ENCODE measurements around the gene ARFIP1.

ARFIP1 gene

GRCh38 chr4:152961014-152961772, 181.4 kb downstream of the ARFIP1 start:
- TF ChIP-seq POLR2AphosphoS5 (IDR thresholded peaks at IDR 0.05; ENCODE audit: low read depth, low read length) (no peak), SIN3A (IDR thresholded peaks at IDR 0.05; ENCODE audit: borderline replicate concordance, insufficient read depth, low read length) (no peak), REST (IDR thresholded peaks at IDR 0.05; ENCODE audit: insufficient read depth in 1 of 2, low read depth in 2 of 2, low read length in 2 of 2) (no peak), TAF1 (IDR thresholded peaks at IDR 0.05; ENCODE audit: borderline replicate concordance, insufficient read depth, low read length) (no peak), FOXP2 (optimal IDR thresholded peaks at IDR 0.05; ENCODE audit: borderline replicate concordance, extremely low read depth, extremely low read length, insufficient read depth) (no peak)

GRCh38 chr4:152961773-152962115, 182.0 kb downstream of the ARFIP1 start:
- TF ChIP-seq REST (IDR thresholded peaks at IDR 0.05; ENCODE audit: insufficient read depth in 1 of 2, low read depth in 2 of 2, low read length in 2 of 2) = no peak
- no peak for TF ChIP-seq FOXP2 (optimal IDR thresholded peaks at IDR 0.05; ENCODE audit: borderline replicate concordance, extremely low read depth, extremely low read length, insufficient read depth)
- no peak for TF ChIP-seq POLR2AphosphoS5 (IDR thresholded peaks at IDR 0.05; ENCODE audit: low read depth, low read length)
- no peak for TF ChIP-seq SIN3A (IDR thresholded peaks at IDR 0.05; ENCODE audit: borderline replicate concordance, insufficient read depth, low read length)
- TF ChIP-seq TAF1 (IDR thresholded peaks at IDR 0.05; ENCODE audit: borderline replicate concordance, insufficient read depth, low read length) = no peak

Measured in PFSK-1 (cell line).